A673 (cell line): ENCODE measurements around the gene EIF4ENIF1.

Source experiments
- CTCF ChIP-seq: fragments of 300-800, 200-600 bp; sonication (generic); conservative IDR thresholded peaks from 2 replicates; pipeline ENCODE4 v1.5.1; 2017; ENCODE audit warnings: low read depth, mild to moderate bottlenecking, antibody characterized with exemption, low read length, moderate library complexity, mixed read lengths
- EZH2 ChIP-seq: fragments of 200-600 bp; sonication (generic); IDR thresholded peaks from 2 replicates; pipeline ENCODE4 v1.6.1; 2017; ENCODE audit warnings: borderline replicate concordance, low read depth, mild to moderate bottlenecking, mixed read lengths, antibody characterized with exemption, low read length; ENCODE audit not compliant: poor library complexity, severe bottlenecking

DNA sequence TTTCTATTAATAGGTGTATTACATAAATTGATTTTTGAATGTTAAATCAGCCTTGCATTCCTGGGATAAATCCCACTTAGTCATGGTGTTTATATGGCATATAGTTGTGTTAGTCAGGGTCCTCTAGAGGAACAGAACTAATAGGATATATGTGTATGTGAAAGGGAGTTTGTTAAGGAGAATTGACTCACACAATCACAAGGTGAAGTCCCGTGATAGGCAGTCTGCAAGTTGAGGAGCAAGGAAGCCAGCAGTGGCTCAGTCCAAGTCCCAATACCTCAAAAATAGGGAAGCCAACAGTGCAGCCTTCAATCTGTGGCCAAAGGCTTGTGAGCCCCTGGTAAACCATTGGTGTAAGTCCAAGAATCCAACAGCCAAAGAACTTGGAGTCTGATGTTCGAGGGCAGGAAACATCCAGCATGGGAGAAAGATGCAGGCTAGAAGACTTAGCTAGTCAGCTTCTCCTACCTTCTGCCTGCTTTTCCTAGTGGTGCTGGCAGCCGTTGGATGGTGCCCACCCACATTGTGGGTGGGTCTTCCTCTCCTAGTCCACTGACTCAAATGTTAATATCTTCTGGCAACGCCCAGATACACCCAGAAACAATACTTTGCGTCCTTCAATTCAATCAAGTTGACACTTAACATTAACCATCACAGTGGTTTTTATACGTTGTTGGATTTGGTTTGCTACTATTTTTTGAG lies 19.6 kb upstream of the EIF4ENIF1 start:
- TF ChIP-seq CTCF (no peak), EZH2 (no peak)
